CD4-positive, alpha-beta memory T cell (primary cell): ENCODE measurements around the gene RNF214. TPM values are rescaled to one million over a fixed set of nuclear protein-coding genes. Genes with fewer than 3 reads are reported as not detected.
A peak's percentile ranks its signal among the peaks of the same experiment; 100 is the strongest.
"Not testable (repeated sequence)": the region's sequence is repeated elsewhere in the genome, so short reads cannot be mapped to it uniquely, and the experiment has no call there.

Experiments used
- CTCF ChIA-PET: fragments of 350-600 bp; sonication (Branson Sonifier 250); formaldehyde crosslinking; loops from one replicate; lab custom pipeline; 2021; ENCODE audit warnings: inconsistent platforms; ENCODE audit not compliant: partially characterized antibody; lab: Charles Lee
- POLR2A ChIA-PET: fragments of 350-600 bp; sonication (Branson Sonifier 250); formaldehyde crosslinking; loops from one replicate; lab custom pipeline; 2021; ENCODE audit not compliant: partially characterized antibody; lab: Charles Lee
- DNase-seq, 5 donors: peaks; one replicate each; pipeline versions ENCODE4 v3.0.0 to v3.0.0-alpha.2; 2020 to 2022; ENCODE audit warnings: mixed read lengths in 1 of 5
- H3K27ac ChIP-seq: one replicate; pipeline ENCODE4 v1.7.0; 2013; ENCODE audit warnings: low read depth, low read length
- H3K27me3 ChIP-seq: 2 replicates; pipeline ENCODE4 v1.7.0; 2013; ENCODE audit warnings: mild to moderate bottlenecking, low read length, moderate library complexity; ENCODE audit not compliant: insufficient read depth
- H3K36me3 ChIP-seq: 2 replicates; pipeline ENCODE4 v1.7.0; 2013; ENCODE audit warnings: mild to moderate bottlenecking, low read length, moderate library complexity; ENCODE audit not compliant: insufficient read depth
- H3K4me1 ChIP-seq: 2 replicates; pipeline ENCODE4 v1.7.0; 2013; ENCODE audit warnings: mild to moderate bottlenecking, low read length, moderate library complexity; ENCODE audit not compliant: insufficient read depth
- H3K4me3 ChIP-seq, 2 donors: one replicate each; pipeline ENCODE4 v1.7.0; 2013; ENCODE audit warnings: low read length in 2 of 2, mild to moderate bottlenecking in 1 of 2
- H3K9me3 ChIP-seq, 2 donors: one replicate each; pipeline ENCODE4 v1.7.0; 2013; ENCODE audit warnings: low read length in 2 of 2, control low read depth in 1 of 2; ENCODE audit not compliant: control insufficient read depth in 1 of 2
- H3K27ac Mint-ChIP-seq, 7 donors: one replicate each; pipeline ENCODE4 v1.8.0; 2020 to 2021; ENCODE audit warnings: mixed read lengths in 7 of 7, mild to moderate bottlenecking in 6 of 7, inconsistent platforms in 3 of 7, moderate library complexity in 3 of 7
- H3K27me3 Mint-ChIP-seq, 2 donors: one replicate each; pipeline ENCODE4 v1.8.0; 2020 to 2021; ENCODE audit warnings: mixed read lengths in 2 of 2
- H3K36me3 Mint-ChIP-seq, 2 donors: one replicate each; pipeline ENCODE4 v1.8.0; 2020 to 2021; ENCODE audit warnings: mixed read lengths in 2 of 2, inconsistent platforms in 1 of 2, mild to moderate bottlenecking in 1 of 2
- H3K4me1 Mint-ChIP-seq, 4 donors: one replicate each; pipeline ENCODE4 v1.8.0; 2020 to 2021; ENCODE audit warnings: mixed read lengths in 4 of 4, mild to moderate bottlenecking in 1 of 4
- H3K4me3 Mint-ChIP-seq, 8 donors: one replicate each; pipeline ENCODE4 v1.8.0; 2020 to 2021; ENCODE audit warnings: mixed read lengths in 8 of 8, mild to moderate bottlenecking in 7 of 8, moderate library complexity in 6 of 8, inconsistent platforms in 3 of 8
- H3K9me3 Mint-ChIP-seq, 8 donors: one replicate each; pipeline ENCODE4 v1.8.0; 2020 to 2021; ENCODE audit warnings: mixed read lengths in 8 of 8, mild to moderate bottlenecking in 5 of 8, inconsistent platforms in 3 of 8, moderate library complexity in 1 of 8
- intact Hi-C: fragments of 100-400 bp; cut with micrococcal nuclease; formaldehyde crosslinking; loops from one replicate; pipeline ENCODE4 v1.15.1; 2023
- polyA plus RNA-seq, 2 donors: library from polyadenylated mRNA; unstranded; fragments of 300-500 nt; fragmentation: Illumina TruSeq; gene quantifications; one replicate each; pipeline ENCODE4 v1.2.3, GENCODE V29; 2021
- total RNA-seq, 2 experiments: library from RNA; stranded (reverse); gene quantifications; one replicate each; pipeline ENCODE4 v1.2.3, GENCODE V29; 2021

Gene RNF214
- total and polyA plus RNA-seq, 4 experiments from 2014 or later, result 20.7 to 50.1 (median 43.4) TPM

GRCh38 chr11:117264624-117265323 is 32.3 kb downstream of the RNF214 start:
- H3K4me3 Mint-ChIP-seq, result not testable (repeated sequence)
- POLR2A ChIA-PET, result interaction anchor here (0.6 kb wide), 3 partner anchors 99 to 1307 kb away, joined by 3 to 4 read pairs (median 4); no protein-coding TSS in a partner anchor

GRCh38 chr11:117265745-117266144 is 33.3 kb downstream of the RNF214 start:
- Histone ChIP-seq H3K4me3 (no peak overlapping the region), H3K27ac (no peak overlapping the region), H3K4me1 (no peaks in the 10 kb centered on the region), H3K27me3 (no peaks in the 10 kb centered on the region), H3K9me3 (no peaks in the 10 kb centered on the region), H3K36me3 (no peaks in the 10 kb centered on the region)
- H3K27me3 Mint-ChIP-seq, result no peaks in the 10 kb centered on the region
- H3K9me3 Mint-ChIP-seq, result no peaks in the 10 kb centered on the region
- H3K4me1 Mint-ChIP-seq, result peaks cover 0 to 5% (median 3%) of the 10 kb centered on the region in 4 donors
- intact Hi-C loops, result no loop called here
- ChIA-PET POLR2A (no interaction called here), CTCF (no interaction called here)
- no peak overlapping the region for H3K27ac Mint-ChIP-seq
- peaks cover 11 to 42% of the 10 kb centered on the region in 2 donors for H3K36me3 Mint-ChIP-seq
- H3K4me3 Mint-ChIP-seq, result no peak overlapping the region
- no peak for DNase-seq

More at GRCh38 chr11:117264624-117265323, 32.3 kb downstream of the RNF214 start:
- H3K4me1 ChIP-seq, H3K9me3 ChIP-seq, H3K4me3 ChIP-seq, CTCF ChIA-PET, H3K36me3 ChIP-seq, H3K4me1 Mint-ChIP-seq, H3K27me3 ChIP-seq, H3K27ac Mint-ChIP-seq, H3K9me3 Mint-ChIP-seq, intact Hi-C loops, H3K27me3 Mint-ChIP-seq, DNase-seq, H3K27ac ChIP-seq: not testable (repeated sequence)
- H3K36me3 Mint-ChIP-seq, result peaks cover 13 to 42% of the 10 kb centered on the region in 2 donors

DNA sequence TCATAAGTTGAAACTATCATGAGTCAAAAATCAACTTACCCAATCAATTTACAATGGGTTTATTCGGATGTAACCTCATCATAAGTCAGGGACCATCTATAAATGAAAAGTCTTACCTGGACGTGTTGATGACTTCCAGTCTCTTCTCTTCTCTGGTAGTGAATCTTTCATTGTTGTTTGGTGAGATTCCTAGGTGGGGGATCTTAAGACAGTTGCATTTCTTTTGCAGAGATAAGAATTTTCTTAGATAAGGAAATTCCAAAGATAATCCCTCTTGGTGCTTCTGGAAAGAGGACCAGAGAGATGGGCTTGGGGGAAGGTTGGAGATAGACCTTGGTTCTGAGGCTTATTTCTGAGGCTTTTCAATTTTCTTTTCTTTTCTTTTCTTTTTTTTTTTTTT is 37.4 kb downstream of the RNF214 start:
- Mint-ChIP-seq H3K27ac (peak overlapping the region in 1 of 7 donors; percentile 70), H3K36me3 (peaks cover 20 to 57% of the 10 kb centered on the region in 2 donors), H3K4me3 (no peak overlapping the region), H3K27me3 (no peaks in the 10 kb centered on the region), H3K4me1 (peaks cover 9 to 19% (median 16%) of the 10 kb centered on the region in 4 donors), H3K9me3 (peaks cover 0 to 10% (median 4%) of the 10 kb centered on the region in 8 donors)
- H3K4me3 ChIP-seq, result no peak overlapping the region
- H3K4me1 ChIP-seq, result peaks cover 6% of the 10 kb centered on the region
- H3K36me3 ChIP-seq, result no peaks in the 10 kb centered on the region
- H3K9me3 ChIP-seq, result no peaks in the 10 kb centered on the region
- H3K27me3 ChIP-seq, result no peaks in the 10 kb centered on the region
- CTCF ChIA-PET, result interaction anchor here (1.3 kb wide), 1 partner anchor 44 kb away, joined by 3 read pairs; no protein-coding TSS in a partner anchor
- POLR2A ChIA-PET, result no interaction called here
- H3K27ac ChIP-seq, result no peak overlapping the region
- intact Hi-C loops, result no loop called here
- no peak for DNase-seq

DNA sequence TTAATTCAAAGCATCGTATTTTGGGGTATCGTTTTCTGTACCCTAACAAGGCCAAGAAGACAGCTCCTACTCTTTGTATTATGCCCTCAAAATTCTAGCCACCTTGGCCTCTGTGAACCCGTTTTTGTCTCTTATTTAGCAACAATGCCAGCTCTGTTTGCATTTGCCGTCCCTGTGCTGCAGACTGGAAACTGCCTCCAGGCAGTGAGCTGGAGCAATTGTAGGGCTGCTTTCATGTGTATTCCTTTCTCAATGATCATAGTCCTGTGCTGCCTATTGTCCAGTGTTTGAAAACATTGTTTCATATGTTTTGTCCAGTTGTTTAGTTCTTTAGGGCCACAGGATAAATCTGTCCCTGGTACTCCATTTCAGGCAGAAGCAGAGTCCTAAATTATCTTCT is 38.7 kb downstream of the RNF214 start:
- no peak overlapping the region for H3K27ac ChIP-seq
- H3K9me3 ChIP-seq, result no peaks in the 10 kb centered on the region
- no peak for DNase-seq
- ChIA-PET CTCF (interaction anchor here (1.0 kb wide), 1 partner anchor 36 kb away, joined by 3 read pairs; no protein-coding TSS in a partner anchor), POLR2A (no interaction called here)
- peaks cover 20% of the 10 kb centered on the region for H3K4me1 ChIP-seq
- intact Hi-C loops, result no loop called here
- H3K36me3 ChIP-seq, result no peaks in the 10 kb centered on the region
- peaks cover 23 to 52% of the 10 kb centered on the region in 2 donors for H3K36me3 Mint-ChIP-seq
- H3K27me3 ChIP-seq, result no peaks in the 10 kb centered on the region
- H3K4me3 Mint-ChIP-seq, result no peak overlapping the region
- no peaks in the 10 kb centered on the region for H3K27me3 Mint-ChIP-seq
- peak overlapping the region in 3 of 7 donors; percentile 47 to 79 (median 70) for H3K27ac Mint-ChIP-seq
- H3K9me3 Mint-ChIP-seq, result peaks cover 0 to 10% (median 4%) of the 10 kb centered on the region in 8 donors
- H3K4me1 Mint-ChIP-seq, result peaks cover 20 to 33% (median 28%) of the 10 kb centered on the region in 4 donors
- H3K4me3 ChIP-seq, result no peak overlapping the region

DNA sequence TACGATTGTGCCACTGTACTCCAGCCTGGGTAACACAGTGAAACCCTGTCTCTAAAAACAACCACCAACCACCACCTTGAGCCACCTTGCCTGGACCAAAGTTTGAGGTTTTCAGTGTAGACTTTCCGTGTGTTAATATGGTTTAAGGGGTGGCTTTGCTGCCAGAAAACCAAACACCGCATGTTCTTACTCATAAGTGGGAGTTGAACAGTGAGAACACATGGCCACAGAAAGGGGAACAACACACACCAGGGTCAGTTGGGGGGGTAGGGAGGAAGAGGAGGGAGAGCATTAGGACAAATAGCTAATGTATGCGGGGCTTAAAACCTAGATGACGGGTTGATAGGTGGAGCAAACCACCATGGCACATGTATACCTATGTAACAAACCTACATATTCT is 39.7 kb downstream of the RNF214 start:
- H3K4me1 Mint-ChIP-seq, result peaks cover 21 to 38% (median 31%) of the 10 kb centered on the region in 4 donors
- peaks cover 23 to 44% of the 10 kb centered on the region in 2 donors for H3K36me3 Mint-ChIP-seq
- H3K9me3 Mint-ChIP-seq, H3K4me3 ChIP-seq, POLR2A ChIA-PET, DNase-seq, H3K27ac ChIP-seq, H3K27me3 Mint-ChIP-seq, H3K27me3 ChIP-seq, H3K36me3 ChIP-seq, H3K9me3 ChIP-seq, H3K27ac Mint-ChIP-seq, H3K4me3 Mint-ChIP-seq, intact Hi-C loops: not testable (repeated sequence)
- CTCF ChIA-PET, result interaction anchor here (1.0 kb wide), 1 partner anchor 37 kb away, joined by 3 read pairs; no protein-coding TSS in a partner anchor
- H3K4me1 ChIP-seq, result peaks cover 28% of the 10 kb centered on the region

DNA sequence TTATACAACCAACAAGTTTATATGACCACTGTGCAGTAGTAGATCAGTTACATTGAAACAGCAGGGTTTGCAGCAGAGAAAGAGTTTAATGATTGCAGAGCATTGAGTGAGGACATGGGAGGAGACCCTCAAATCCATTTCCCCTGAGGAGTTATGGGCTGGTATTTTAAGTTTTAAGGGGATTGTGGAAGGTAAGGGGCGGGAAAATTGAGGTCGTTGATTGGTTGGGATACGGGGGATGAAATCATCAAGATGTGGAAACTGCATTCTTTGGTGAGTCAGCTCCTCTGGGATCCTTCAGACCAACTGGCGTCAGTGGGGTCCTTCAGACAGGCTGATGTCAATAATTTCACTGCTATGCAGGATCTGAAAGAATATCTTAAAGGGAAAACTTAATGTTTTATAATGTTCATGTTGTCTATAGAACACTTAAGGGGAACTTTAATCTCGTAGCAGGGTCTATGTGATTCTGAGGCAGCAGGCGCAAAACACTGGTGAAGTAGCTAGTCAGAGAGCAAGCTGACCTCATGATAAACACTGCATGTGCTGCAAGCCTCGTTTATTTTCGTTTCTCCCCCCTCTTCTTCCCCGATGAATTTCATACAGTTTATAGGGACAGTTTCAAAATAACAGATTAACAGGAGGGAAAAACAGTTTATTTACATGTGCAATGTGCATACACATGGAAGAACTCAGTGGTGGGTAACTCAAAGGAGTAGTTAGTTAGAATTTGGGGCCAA is 41.2 kb downstream of the RNF214 start:
- intact Hi-C loops, result loop anchor here (1.0 kb wide), 1 partner anchor 13 kb away; no protein-coding TSS in a partner anchor

More for the DNA sequence above, 41.2 kb downstream of the RNF214 start:
- no peak for DNase-seq
- Histone ChIP-seq H3K9me3 (no peaks in the 10 kb centered on the region), H3K36me3 (no peaks in the 10 kb centered on the region), H3K27me3 (no peaks in the 10 kb centered on the region), H3K4me3 (no peak overlapping the region), H3K4me1 (peaks cover 37% of the 10 kb centered on the region), H3K27ac (no peak overlapping the region)
- CTCF ChIA-PET, result interaction anchor here (1.3 kb wide), 1 partner anchor 38 kb away, joined by 3 read pairs; no protein-coding TSS in a partner anchor
- Mint-ChIP-seq H3K9me3 (peaks cover 0 to 10% (median 4%) of the 10 kb centered on the region in 8 donors), H3K4me1 (peaks cover 27 to 49% (median 40%) of the 10 kb centered on the region in 4 donors), H3K4me3 (peak overlapping the region in 7 of 8 donors; percentile 12 to 61 (median 34)), H3K27me3 (no peaks in the 10 kb centered on the region), H3K27ac (peak overlapping the region; percentile 54 to 88 (median 72)), H3K36me3 (peaks cover 21 to 32% of the 10 kb centered on the region in 2 donors)
- POLR2A ChIA-PET, result interaction anchor here (0.6 to 1.0 kb wide), 4 partner anchors 44 to 58 kb away, joined by 3 to 6 read pairs (median 4); partner anchors contain the start of gene CEP164
